Activated naive CD4-positive, alpha-beta T cell treated with anti-CD3 and anti-CD28 coated beads, Interleukin-2, amount 50 U/mL, for 24 hours (primary cell): Measurements from ENCODE around the gene GARIN5B.
A peak's percentile ranks its signal among the peaks of the same experiment; 100 is the strongest.

ENCODE experiments used
- H3K27ac Mint-ChIP-seq: one replicate; pipeline ENCODE4 v1.8.0; 2021; ENCODE audit warnings: mild to moderate bottlenecking, mixed read lengths
- H3K27me3 Mint-ChIP-seq: one replicate; pipeline ENCODE4 v1.8.0; 2021; ENCODE audit warnings: mixed read lengths
- H3K36me3 Mint-ChIP-seq: one replicate; pipeline ENCODE4 v1.8.0; 2021; ENCODE audit warnings: mixed read lengths
- H3K4me1 Mint-ChIP-seq: one replicate; pipeline ENCODE4 v1.8.0; 2021; ENCODE audit warnings: mixed read lengths
- H3K4me3 Mint-ChIP-seq: one replicate; pipeline ENCODE4 v1.8.0; 2021; ENCODE audit warnings: mild to moderate bottlenecking, mixed read lengths
- H3K9me3 Mint-ChIP-seq: one replicate; pipeline ENCODE4 v1.8.0; 2021; ENCODE audit warnings: mixed read lengths

Gene GARIN5B

DNA sequence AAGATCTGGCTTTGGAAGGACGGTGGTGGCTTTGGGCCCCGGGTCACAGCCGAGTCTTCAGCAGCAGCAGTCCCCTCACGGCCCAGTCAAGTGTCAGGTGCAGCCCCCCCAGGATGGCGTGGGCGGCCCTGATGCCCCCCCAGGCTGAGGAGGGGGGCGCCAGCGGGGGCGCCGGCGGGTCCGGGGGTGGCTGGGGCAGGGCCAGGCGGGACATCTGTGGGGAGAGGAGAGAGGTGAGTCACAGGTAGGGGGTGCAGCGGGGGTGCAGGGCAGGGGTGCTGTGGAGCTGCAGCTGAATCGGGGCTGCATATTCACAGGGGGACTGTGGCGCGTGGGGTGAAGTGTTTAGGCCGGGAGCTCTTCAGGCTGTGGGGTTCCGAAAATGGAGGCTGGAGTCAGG is 2.9 kb upstream of the GARIN5B start:
- Mint-ChIP-seq H3K27me3 (peaks cover 9% of the 10 kb centered on the region), H3K36me3 (peaks cover 2% of the 10 kb centered on the region), H3K4me3 (no peak overlapping the region), H3K9me3 (no peaks in the 10 kb centered on the region), H3K4me1 (peaks cover 4% of the 10 kb centered on the region), H3K27ac (peak overlapping the region; percentile 30)

DNA sequence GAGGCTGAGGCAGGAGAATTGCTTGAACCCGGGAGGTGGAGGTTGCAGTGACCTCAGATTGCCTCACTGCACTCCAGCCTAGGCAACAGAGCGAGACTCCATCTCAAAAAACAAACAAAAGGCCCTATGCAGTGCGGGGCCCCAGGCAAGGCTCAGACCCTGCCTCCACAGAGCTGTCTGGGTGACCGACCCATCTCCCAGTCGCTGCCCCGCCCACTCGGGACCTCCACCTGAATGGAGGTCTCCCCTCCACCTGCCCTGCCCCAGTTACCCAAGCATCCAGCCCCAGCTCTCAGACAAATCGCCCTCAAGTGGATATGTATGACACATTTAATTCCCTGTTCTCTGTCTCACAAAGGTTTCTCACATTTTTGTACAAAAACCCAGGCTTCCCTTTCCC is 2.2 kb upstream of the GARIN5B start:
- Mint-ChIP-seq H3K36me3 (no peaks in the 10 kb centered on the region), H3K27ac (no peak overlapping the region)

DNA sequence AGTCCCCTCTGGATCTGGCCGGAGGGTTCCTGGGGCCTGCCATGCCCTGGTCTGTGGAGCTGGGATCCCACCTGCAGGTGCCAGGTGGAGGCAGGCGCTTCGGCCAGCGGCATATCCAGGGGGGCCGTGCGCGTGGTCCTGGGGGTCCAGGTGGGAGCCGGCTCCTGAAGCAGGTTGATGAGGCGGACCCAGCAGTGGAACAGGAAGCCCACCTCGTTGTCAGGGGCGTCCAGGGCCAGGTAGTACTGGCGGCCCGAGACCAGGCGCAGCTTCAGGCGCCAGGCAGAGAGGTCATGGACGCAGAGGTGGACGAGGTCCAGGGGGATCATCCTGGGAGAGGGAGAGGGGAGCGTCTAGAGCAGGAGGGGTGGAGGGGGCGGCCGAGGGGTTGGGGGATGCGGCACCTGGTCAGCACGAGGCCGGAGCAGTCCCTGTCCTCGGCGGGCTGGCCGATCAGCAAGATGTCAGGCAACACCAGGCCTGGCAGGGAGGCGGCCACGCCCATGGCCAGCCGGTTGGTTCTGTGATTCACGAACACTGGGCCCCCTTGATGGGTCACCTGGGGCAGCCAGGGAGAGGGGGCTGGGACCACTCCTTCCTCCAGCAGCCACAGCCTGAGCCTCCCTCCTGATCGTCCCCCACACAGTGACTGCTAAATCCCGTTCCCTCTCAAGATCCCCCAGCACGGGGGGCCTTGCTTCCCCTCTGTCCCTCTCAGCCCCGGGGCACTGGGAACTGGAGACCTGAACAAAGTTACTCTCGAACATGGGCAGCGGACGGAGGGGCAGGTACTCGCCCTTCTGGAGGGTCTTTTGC is 678 bp downstream of the GARIN5B start:
- Mint-ChIP-seq H3K4me3 (no peak overlapping the region), H3K4me1 (no peaks in the 10 kb centered on the region), H3K27ac (no peak overlapping the region), H3K27me3 (peaks cover 1% of the 10 kb centered on the region), H3K9me3 (no peaks in the 10 kb centered on the region), H3K36me3 (no peaks in the 10 kb centered on the region)

More for the DNA sequence above, 2.2 kb upstream of the GARIN5B start:
- Mint-ChIP-seq H3K4me1 (peaks cover 4% of the 10 kb centered on the region), H3K27me3 (peaks cover 6% of the 10 kb centered on the region), H3K4me3 (no peak overlapping the region), H3K9me3 (no peaks in the 10 kb centered on the region)

DNA sequence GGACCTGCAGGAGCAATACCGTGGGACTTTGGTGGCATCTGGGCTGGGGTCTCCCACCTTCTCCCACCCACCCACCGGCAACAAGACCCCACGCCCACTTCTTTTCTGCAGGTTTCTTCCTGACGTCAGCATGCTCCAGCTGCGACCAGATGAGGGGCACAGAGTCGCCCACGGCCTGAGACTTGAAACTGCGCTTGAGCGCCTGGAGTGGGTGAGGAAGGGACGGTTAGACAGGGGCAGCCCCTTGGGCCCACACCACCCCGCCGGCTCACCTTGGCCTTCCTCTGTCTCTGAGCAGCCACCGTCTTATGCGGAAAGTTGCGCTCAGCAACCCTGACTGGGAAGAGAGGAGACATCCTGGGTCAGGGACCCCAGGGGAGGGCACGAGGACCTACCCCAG is 2.2 kb downstream of the GARIN5B start:
- H3K27me3 Mint-ChIP-seq = no peaks in the 10 kb centered on the region
- H3K36me3 Mint-ChIP-seq = no peaks in the 10 kb centered on the region
- H3K27ac Mint-ChIP-seq = no peak overlapping the region
- H3K9me3 Mint-ChIP-seq = no peaks in the 10 kb centered on the region
- H3K4me1 Mint-ChIP-seq = no peaks in the 10 kb centered on the region
- H3K4me3 Mint-ChIP-seq = no peak overlapping the region

DNA sequence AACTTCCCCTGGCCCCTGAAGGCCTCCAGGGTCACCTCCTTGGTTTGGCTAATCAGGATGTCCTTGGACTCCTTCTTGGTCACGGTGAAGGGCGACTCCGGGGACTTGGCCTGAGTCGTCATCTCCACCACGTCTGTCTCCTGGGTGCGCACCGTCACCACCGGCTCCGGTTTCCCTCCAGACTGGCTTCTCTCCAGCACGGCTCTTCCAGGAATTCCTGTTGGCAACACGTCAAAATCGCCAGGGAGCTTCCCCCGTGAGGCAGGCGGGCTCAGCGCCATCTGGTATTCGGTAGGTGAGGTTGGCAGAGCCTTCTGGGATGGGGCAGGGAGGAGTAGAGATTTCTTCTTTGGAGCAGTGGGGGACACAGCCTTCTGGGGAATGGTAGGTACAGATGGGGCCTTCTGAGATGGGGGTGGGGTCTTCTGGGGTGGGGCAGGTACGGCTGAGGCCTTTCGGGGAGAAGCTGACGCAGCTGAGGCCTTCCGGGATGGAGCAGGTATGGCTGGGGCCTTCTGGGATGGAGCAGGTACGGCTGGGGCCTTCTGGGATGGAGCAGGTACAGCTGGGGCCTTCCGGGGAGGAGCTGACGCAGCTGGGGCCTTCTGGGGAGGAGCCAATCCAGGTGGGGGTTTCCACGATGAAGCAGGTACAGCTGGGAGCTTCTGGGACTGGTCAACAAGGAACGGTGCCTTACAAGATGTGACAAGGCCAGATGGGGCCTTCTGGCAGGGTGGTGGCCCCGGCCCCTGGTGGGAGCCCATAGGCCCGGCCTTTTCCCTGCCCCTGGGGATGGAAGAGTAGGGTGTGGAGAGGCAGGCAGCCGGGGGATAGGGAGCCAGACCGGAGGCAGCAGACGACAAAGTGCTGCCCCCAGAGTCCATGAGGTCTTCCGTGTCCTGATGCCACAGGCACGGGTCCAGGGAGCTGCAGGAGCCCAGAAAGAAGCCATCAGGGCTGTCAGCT is 3.8 kb downstream of the GARIN5B start:
- H3K4me3 Mint-ChIP-seq = no peak overlapping the region
- no peaks in the 10 kb centered on the region for H3K36me3 Mint-ChIP-seq
- no peak overlapping the region for H3K27ac Mint-ChIP-seq
- peaks cover 3% of the 10 kb centered on the region for H3K27me3 Mint-ChIP-seq
- peaks cover under 1% of the 10 kb centered on the region for H3K4me1 Mint-ChIP-seq
- H3K9me3 Mint-ChIP-seq = no peaks in the 10 kb centered on the region

DNA sequence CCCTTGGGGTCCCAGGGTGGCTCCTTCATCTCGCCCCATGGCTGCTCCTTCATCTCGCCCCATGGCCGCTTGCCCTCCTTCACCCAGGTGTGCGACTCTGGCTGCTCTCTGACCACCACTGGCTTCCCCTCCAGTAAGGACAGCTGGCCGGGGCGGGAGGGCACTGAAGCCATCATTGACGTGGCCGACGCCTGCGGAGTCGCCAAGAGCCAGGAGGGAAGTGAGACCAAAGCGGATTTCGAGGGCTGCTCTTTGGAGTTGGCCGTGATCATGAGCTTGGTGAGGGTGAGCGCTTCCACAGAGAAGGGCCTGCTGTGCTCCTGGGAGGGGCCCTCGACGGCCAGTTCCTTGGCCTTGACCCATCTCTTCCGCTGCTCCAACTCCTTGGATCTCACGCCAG is 4.6 kb downstream of the GARIN5B start:
- Mint-ChIP-seq H3K9me3 (no peaks in the 10 kb centered on the region), H3K27ac (no peak overlapping the region), H3K4me1 (peaks cover 5% of the 10 kb centered on the region), H3K27me3 (peaks cover 6% of the 10 kb centered on the region), H3K4me3 (no peak overlapping the region), H3K36me3 (no peaks in the 10 kb centered on the region)

DNA sequence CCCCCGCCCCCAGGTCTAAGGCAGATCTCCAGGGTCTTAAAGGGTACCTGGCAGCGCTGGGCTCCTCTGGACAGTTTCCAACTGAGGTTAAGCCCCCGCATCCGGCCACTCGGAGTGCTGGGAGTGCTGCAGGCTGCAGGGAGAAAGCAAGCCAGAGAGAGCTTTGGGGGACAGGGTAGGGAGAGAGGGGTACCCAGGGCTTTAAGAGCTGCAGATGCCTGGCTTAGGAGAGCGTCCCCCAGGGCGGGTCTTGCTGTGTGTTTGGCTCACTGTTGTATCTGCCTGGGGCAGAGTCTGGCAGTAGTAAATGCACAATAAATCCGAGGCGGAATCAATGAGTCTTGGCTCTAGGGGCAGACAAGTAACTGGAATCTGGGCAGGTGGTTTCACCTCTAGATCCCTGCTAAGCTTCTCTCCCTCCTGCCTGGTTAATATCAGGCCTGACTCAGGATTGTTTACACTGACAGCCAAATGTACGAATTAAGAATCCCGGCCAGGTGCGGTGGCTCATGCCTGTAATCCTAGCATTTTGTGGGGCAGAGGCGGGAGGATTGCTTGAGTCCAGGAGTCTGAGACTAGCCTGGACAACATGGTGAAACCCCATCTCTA is 7.7 kb downstream of the GARIN5B start:
- Mint-ChIP-seq H3K4me1 (peaks cover 17% of the 10 kb centered on the region), H3K27ac (no peak overlapping the region), H3K9me3 (no peaks in the 10 kb centered on the region), H3K27me3 (peaks cover 25% of the 10 kb centered on the region), H3K36me3 (no peaks in the 10 kb centered on the region), H3K4me3 (no peak overlapping the region)

DNA sequence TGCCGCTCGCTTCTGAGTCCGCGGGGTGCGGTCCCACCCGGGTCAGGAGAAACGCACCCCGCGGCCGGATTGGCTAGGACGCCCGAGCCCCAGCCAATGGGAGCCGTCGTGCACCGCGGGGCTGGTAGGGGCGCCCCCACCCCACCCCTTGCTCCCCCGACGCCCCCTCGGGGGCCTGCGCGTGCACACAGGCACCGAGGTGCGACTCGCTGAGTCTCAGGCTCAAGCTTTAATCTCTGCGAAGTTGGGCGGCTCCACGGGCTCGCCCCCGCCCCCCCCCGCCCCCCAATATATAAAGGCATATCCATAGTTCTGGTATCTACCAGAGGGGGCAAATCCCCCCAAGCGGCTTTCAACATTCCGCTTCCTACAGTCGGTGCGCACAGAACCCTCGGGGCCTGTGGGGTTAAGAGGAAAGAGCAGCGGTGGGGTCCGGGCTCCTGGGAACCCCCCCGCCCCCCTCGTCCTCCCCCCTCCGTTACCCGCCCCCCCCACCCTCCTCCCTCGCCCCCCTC is 8.3 kb downstream of the GARIN5B start, which contains the start of gene COX6B2:
Gene COX6B2 (minus strand): TSS at position 22 of the 515 bp plus-strand sequence. CDS start 198 bp downstream, outside the sequence.
- H3K4me1 Mint-ChIP-seq = peaks cover 17% of the 10 kb centered on the region
- H3K27ac Mint-ChIP-seq = no peak within 1 kb of the TSS
- peaks cover 25% of the 10 kb centered on the region for H3K27me3 Mint-ChIP-seq
- H3K36me3 Mint-ChIP-seq = no peaks in the 10 kb centered on the region
- peak within 1 kb of the TSS; percentile 82 for H3K4me3 Mint-ChIP-seq
- no peaks in the 10 kb centered on the region for H3K9me3 Mint-ChIP-seq

DNA sequence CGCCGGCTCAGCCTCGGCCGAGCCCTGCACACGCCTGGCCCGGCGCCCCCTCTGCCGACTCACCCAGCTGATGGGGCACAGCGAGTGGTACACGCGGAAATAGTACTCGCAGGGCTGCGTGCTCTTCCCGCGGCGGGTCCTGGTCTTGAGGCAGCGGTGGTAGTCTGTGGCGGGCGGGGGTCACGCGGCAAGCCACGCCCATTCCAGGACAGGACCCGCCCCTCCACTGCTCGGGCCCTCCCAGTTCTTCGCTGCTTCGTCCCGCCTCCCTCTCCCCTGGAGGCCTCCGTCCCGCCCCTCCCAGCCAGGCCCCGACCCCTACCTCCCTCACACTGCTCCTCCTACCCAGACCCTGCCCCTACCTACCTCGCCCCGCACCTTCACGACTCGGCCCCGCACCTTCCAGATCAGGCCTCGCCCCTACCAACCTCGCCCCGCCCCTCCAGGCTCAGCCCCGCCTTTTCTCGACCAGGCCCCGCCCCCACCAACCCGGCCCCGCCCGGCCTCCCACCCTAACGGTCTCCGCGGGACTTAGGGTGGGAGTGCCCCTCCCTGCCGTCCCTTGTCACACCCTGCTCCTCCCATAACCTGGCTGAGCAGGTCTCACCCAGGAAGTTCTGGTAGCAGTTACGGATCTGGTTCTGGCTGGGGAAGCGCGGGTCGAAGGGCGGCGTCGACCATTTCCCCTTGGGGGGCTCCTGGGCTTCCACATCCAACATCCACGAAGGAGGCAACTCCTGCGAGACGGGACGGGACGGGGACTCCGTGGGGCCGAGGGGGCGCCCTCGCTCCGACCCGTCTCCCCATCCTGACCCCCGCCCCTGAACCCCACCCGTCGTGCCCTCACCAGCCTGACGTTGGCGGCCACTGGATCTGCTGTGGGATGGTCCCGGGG is 9.0 kb downstream of the GARIN5B start:
- H3K27me3 Mint-ChIP-seq = peaks cover 25% of the 10 kb centered on the region
- no peaks in the 10 kb centered on the region for H3K9me3 Mint-ChIP-seq
- peaks cover 17% of the 10 kb centered on the region for H3K4me1 Mint-ChIP-seq
- H3K4me3 Mint-ChIP-seq = peak overlapping the region; percentile 82
- H3K36me3 Mint-ChIP-seq = no peaks in the 10 kb centered on the region
- H3K27ac Mint-ChIP-seq = no peak overlapping the region

DNA sequence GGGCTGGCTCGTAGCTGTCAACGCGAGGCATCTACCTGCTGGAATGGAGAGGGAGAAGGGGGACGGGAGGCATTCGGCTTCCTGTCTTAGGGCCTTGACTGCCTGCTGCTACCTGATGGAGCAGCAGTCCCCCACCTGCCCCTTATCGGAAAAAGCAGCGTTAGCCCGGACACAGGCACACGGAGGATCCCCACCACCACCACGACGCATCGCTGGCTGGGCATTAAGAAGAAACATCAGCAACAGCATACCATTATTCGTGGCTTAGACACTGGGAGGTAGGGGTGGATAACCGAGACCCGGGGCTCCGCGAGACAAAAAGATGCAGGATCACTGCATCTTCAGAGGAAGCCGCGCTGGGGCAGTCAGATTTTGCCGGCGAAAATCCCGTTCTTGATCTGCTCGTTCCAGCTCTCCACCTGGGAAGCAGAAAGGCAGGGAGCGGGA is 9.7 kb downstream of the GARIN5B start:
- Mint-ChIP-seq H3K9me3 (no peaks in the 10 kb centered on the region), H3K27ac (no peak overlapping the region), H3K4me1 (peaks cover 17% of the 10 kb centered on the region), H3K36me3 (no peaks in the 10 kb centered on the region), H3K4me3 (peak overlapping the region; percentile 82), H3K27me3 (peaks cover 25% of the 10 kb centered on the region)

DNA sequence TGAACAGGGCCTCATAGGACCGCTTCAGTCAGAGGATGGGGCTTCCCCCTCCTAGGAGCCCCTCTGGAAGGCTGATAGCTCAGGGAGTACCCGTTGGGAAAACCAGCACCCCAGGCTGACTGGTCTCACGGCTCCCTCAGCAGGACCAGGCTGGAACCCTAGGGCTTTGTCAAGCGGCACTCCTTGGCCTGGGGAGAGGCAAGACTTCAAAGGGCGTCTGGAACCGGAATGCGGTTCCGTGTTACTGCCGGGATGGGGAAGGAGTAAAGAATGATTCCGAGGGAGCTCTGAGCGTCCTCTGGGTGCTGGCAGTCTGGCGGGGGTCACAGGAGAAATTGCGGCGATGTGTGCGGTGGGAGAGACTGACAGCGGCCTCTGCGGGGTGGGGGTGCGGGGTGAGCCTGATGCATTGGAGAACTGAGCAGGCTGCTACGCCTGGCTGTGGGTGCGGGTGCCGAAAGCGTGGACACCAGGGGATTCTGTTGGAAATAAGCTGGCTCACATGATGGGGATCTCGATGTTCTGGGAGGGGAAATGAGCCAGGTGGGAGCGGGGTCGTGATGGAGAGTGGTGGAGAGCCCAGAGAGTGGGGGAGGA is 10.4 kb downstream of the GARIN5B start:
- Mint-ChIP-seq H3K27ac (no peak overlapping the region), H3K4me3 (peak overlapping the region; percentile 82), H3K4me1 (peaks cover 17% of the 10 kb centered on the region), H3K9me3 (no peaks in the 10 kb centered on the region), H3K27me3 (peaks cover 25% of the 10 kb centered on the region), H3K36me3 (no peaks in the 10 kb centered on the region)

DNA sequence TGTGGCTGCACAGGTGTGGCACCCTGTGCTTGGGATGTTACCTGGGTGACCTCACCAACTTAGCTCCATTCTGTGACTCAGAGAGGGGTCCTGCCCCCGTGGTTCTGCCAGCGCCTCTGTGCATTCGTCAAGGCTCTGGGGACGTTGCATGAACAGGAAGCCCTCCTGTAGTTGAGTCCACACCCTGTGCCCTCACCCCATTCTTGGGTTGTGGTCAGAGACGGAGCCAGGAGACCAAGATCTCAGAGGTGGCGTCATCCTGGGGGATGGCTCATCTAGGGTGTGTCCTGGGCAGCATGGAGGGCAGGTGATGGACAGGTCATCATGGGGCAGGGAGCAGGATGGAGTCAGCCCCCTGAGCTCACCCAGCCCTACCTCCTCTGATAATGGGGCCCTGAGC is 11.0 kb downstream of the GARIN5B start:
- peaks cover 17% of the 10 kb centered on the region for H3K4me1 Mint-ChIP-seq
- H3K36me3 Mint-ChIP-seq = no peaks in the 10 kb centered on the region
- H3K9me3 Mint-ChIP-seq = no peaks in the 10 kb centered on the region
- peaks cover 25% of the 10 kb centered on the region for H3K27me3 Mint-ChIP-seq
- no peak overlapping the region for H3K4me3 Mint-ChIP-seq
- H3K27ac Mint-ChIP-seq = no peak overlapping the region

DNA sequence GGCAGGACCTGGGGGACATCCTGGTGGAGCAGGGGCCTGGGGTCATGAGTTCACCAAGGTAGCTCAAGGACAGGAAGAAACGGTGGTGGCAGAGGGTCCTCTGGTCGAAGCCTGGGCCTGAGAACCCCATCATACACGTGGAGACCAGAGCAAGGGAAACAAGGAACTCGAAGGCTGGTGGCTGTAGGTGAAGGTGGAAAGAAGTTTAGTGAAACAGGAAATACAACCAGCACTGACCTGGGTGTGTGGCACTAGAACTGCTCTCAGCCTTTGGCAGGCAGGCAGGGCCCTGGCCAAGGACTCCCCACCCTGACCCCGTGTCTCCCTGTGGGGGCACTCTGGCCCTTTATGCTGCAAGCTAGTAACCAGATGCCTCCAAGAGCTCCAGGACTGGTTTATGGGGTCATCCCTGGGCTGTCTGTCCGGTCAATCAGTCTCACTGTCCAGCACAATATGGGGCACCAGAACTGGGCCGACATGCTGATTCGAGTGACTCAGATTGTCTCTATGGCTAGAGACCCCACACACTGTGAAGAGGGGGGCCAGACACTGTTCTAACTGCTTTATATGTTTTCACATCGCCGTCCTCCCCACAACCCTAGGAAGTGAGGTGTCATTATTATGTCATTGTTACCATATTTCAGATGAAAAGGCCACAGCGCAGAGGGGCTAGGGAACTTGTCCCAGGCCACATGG is 12.3 kb downstream of the GARIN5B start:
- H3K4me3 Mint-ChIP-seq = no peak overlapping the region
- no peak overlapping the region for H3K27ac Mint-ChIP-seq
- peaks cover 25% of the 10 kb centered on the region for H3K27me3 Mint-ChIP-seq
- peaks cover 17% of the 10 kb centered on the region for H3K4me1 Mint-ChIP-seq
- H3K9me3 Mint-ChIP-seq = no peaks in the 10 kb centered on the region
- no peaks in the 10 kb centered on the region for H3K36me3 Mint-ChIP-seq
